SK-N-SH treated with all-trans-retinoic acid at 6 μM for 48 hours (cell line): ENCODE results near the gene IGFN1.

Experiments
- ATAC-seq: fragments of 200-7000 bp; cut with Tn5 transposase; 3 replicates; pipeline ENCODE4 v1.9.1; 2020; ENCODE audit warnings: mild to moderate bottlenecking, moderate library complexity
- BACH2 ChIP-seq: fragments of 250-450 bp; sonication (Bioruptor Pico); IDR thresholded peaks from 2 replicates; pipeline ENCODE4 v1.9.0; 2021; ENCODE audit warnings: mild to moderate bottlenecking, borderline replicate concordance
- CREB5 ChIP-seq: fragments of 250-450 bp; sonication (Bioruptor Pico); IDR thresholded peaks from 2 replicates; pipeline ENCODE4 v1.5.1; 2020; ENCODE audit warnings: low read depth, mild to moderate bottlenecking, moderate library complexity
- CSDC2 ChIP-seq: fragments of 250-450 bp; sonication (Bioruptor Pico); IDR thresholded peaks from 2 replicates; pipeline ENCODE4 v1.5.0; 2020; ENCODE audit warnings: mild to moderate bottlenecking, moderate library complexity
- ESRRG ChIP-seq: fragments of 250-450 bp; sonication (Bioruptor Pico); IDR thresholded peaks from 2 replicates; pipeline ENCODE4 v1.6.1; 2021; ENCODE audit warnings: mild to moderate bottlenecking
- GLIS3 ChIP-seq: fragments of 250-450 bp; sonication (Bioruptor Pico); IDR thresholded peaks from 2 replicates; pipeline ENCODE4 v1.5.0; 2020; ENCODE audit warnings: mild to moderate bottlenecking, moderate library complexity
- ISL1 ChIP-seq: fragments of 250-450 bp; sonication (Bioruptor Pico); IDR thresholded peaks from 2 replicates; pipeline ENCODE4 v2.1.2; 2022; ENCODE audit warnings: mild to moderate bottlenecking, moderate library complexity
- OSR1 ChIP-seq: fragments of 250-450 bp; sonication (Bioruptor Pico); IDR thresholded peaks from 2 replicates; pipeline ENCODE4 v1.8.0; 2022; ENCODE audit warnings: moderate library complexity, mild to moderate bottlenecking, inconsistent platforms
- PATZ1 ChIP-seq: fragments of 250-450 bp; sonication (Bioruptor Pico); IDR thresholded peaks from 2 replicates; pipeline ENCODE4 v1.8.0; 2020; ENCODE audit warnings: mild to moderate bottlenecking, moderate library complexity, borderline replicate concordance
- POU6F1 ChIP-seq: fragments of 250-450 bp; sonication (Bioruptor Pico); IDR thresholded peaks from 2 replicates; pipeline ENCODE4 v1.8.0; 2021; ENCODE audit warnings: low read depth, mild to moderate bottlenecking, moderate library complexity, borderline replicate concordance
- PPARA ChIP-seq: fragments of 250-450 bp; sonication (Bioruptor Pico); IDR thresholded peaks from 2 replicates; pipeline ENCODE4 v1.5.0; 2020; ENCODE audit warnings: mild to moderate bottlenecking, borderline replicate concordance
- TOX ChIP-seq: fragments of 250-450 bp; sonication (Bioruptor Pico); IDR thresholded peaks from 2 replicates; pipeline ENCODE4 v1.8.0; 2021; ENCODE audit warnings: mild to moderate bottlenecking, moderate library complexity, borderline replicate concordance
- TSHZ2 ChIP-seq: fragments of 250-450 bp; sonication (Bioruptor Pico); IDR thresholded peaks from 2 replicates; pipeline ENCODE4 v1.5.0; 2020; ENCODE audit warnings: mild to moderate bottlenecking, moderate library complexity
- ZC3H10 ChIP-seq: fragments of 250-450 bp; sonication (Bioruptor Pico); IDR thresholded peaks from 2 replicates; pipeline ENCODE4 v1.5.1; 2021; ENCODE audit warnings: mild to moderate bottlenecking, moderate library complexity
- ZFP3 ChIP-seq: fragments of 250-450 bp; sonication (Bioruptor Pico); IDR thresholded peaks from 2 replicates; pipeline ENCODE4 v1.5.0; 2020; ENCODE audit warnings: mild to moderate bottlenecking, moderate library complexity
- ZFP30 ChIP-seq: fragments of 450-650 bp; formaldehyde crosslinking; IDR thresholded peaks from 2 replicates; pipeline ENCODE4 v1.5.0; 2022; ENCODE audit warnings: mild to moderate bottlenecking, moderate library complexity
- ZNF70 ChIP-seq: fragments of 450-650 bp; formaldehyde crosslinking; IDR thresholded peaks from 2 replicates; pipeline ENCODE4 v1.5.0; 2020; ENCODE audit warnings: mild to moderate bottlenecking, moderate library complexity
- ZNF8 ChIP-seq: fragments of 450-650 bp; formaldehyde crosslinking; IDR thresholded peaks from 2 replicates; pipeline ENCODE4 v1.5.0; 2020; ENCODE audit warnings: mild to moderate bottlenecking, moderate library complexity
- TF ChIP-seq, protein P1 (sequence below): fragments of 250-450 bp; sonication (Bioruptor Pico); IDR thresholded peaks from 2 replicates; pipeline ENCODE4 v1.5.1; 2021; ENCODE audit warnings: mild to moderate bottlenecking, moderate library complexity

IGFN1 gene

GRCh38 chr1:201222125-201222524 is 31.5 kb downstream of the IGFN1 start:
- ATAC-seq = no peak
- TF ChIP-seq ZNF70 = no peak
- TF ChIP-seq, protein P1, sequence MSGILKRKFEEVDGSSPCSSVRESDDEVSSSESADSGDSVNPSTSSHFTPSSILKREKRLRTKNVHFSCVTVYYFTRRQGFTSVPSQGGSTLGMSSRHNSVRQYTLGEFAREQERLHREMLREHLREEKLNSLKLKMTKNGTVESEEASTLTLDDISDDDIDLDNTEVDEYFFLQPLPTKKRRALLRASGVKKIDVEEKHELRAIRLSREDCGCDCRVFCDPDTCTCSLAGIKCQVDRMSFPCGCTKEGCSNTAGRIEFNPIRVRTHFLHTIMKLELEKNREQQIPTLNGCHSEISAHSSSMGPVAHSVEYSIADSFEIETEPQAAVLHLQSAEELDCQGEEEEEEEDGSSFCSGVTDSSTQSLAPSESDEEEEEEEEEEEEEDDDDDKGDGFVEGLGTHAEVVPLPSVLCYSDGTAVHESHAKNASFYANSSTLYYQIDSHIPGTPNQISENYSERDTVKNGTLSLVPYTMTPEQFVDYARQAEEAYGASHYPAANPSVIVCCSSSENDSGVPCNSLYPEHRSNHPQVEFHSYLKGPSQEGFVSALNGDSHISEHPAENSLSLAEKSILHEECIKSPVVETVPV = no peak
- TF ChIP-seq OSR1 (CRISPR knock-in tag) = no peak
- no peak for TF ChIP-seq ZFP30 (CRISPR knock-in tag)
- TF ChIP-seq ESRRG (CRISPR knock-in tag) = no peak
- no peak for TF ChIP-seq ZNF8 (CRISPR knock-in tag)
- TF ChIP-seq BACH2 (CRISPR knock-in tag) = no peak
- TF ChIP-seq PATZ1 = no peak
- TF ChIP-seq PPARA = no peak
- no peak for TF ChIP-seq GLIS3
- TF ChIP-seq ISL1 (CRISPR knock-in tag) = no peak
- TF ChIP-seq TSHZ2 (CRISPR knock-in tag) = no peak
- TF ChIP-seq CREB5 (CRISPR knock-in tag) = no peak
- no peak for TF ChIP-seq ZC3H10 (CRISPR knock-in tag)
- TF ChIP-seq POU6F1 (CRISPR knock-in tag) = no peak
- TF ChIP-seq ZFP3 (CRISPR knock-in tag) = no peak

DNA sequence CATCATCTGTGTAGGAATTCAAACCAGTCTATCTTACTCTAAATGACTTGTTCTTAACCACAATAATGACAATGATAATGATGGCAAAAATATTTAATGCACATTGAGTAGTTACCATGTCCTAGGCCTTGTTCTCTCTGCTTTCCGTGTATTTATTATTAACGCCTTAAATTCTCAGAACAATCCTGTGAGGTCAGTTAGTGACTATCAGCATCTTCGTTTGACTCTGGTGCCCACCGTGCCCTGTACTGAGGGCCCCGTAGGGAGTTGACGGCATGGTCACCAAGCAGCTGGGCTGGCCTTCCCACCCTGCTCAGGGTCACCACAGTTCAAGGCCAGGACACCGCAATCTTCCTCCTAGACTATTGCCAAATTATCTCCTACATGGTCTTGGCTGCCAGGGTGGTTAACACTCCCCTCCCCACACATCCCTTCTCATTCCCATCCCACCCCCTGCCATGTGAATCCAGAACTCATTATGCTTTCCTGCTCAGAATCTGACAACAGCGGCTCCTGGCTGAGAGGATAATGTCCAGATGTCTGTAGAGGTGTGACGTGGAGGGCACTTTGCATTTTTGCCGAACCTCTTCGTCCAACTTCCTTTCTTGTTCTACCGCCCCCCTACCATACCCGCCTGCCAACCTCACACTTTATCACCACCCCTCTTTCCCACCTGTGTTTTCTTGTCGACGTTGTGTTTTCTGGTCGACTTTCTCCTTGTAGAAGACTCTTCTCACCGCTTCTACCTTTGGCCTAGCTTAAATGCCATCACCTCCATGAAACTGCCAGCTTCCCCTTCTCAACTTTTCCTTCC is 33.4 kb downstream of the IGFN1 start:
- ATAC-seq = no peak
- TF ChIP-seq PPARA (no peak), TOX (CRISPR knock-in tag) (no peak), CREB5 (CRISPR knock-in tag) (no peak), BACH2 (CRISPR knock-in tag) (no peak), ZFP30 (CRISPR knock-in tag) (no peak), ZFP3 (CRISPR knock-in tag) (no peak), ZNF8 (CRISPR knock-in tag) (no peak), TSHZ2 (CRISPR knock-in tag) (no peak), CSDC2 (CRISPR knock-in tag) (no peak), POU6F1 (CRISPR knock-in tag) (no peak), ESRRG (CRISPR knock-in tag) (no peak), ZC3H10 (CRISPR knock-in tag) (no peak)
- TF ChIP-seq, protein P1 = no peak
